ENCODE measurements around the gene HDLBP.

DNA sequence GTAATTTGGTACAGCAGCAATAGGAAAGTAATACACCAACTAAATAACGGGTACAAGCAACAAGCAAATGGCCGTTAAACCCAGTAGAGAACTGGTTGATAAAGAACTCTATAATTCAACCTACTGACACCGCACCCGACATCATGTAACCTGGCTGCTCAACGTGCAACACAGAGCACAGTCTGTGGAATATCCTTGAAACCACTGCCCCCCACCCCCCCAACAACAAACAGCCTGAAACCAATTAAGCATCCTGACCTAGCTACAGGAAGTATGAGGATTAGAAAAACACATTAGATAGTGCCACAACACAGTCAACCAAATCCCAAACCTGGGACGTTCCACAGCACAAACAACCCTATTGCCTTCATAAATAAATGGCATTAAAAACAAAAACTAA, 23.5 kb downstream of the HDLBP start:
- TF ChIP-seq POLR2A (IDR thresholded peaks at IDR 0.05) (no peak), CTCF (IDR thresholded peaks at IDR 0.05) (no peak)

Measured in testis (tissue), 2 donors.